Tibial nerve (tissue), 4 donors: ENCODE measurements around the gene NOVA1. TPM values are rescaled to one million over a fixed set of nuclear protein-coding genes. Genes with fewer than 3 reads are reported as not detected.

Source experiments
- DNase-seq, 2 donors: peaks; one replicate each; pipeline ENCODE4 v3.0.0-alpha.2; 2019; ENCODE audit warnings: low spot score in 2 of 2
- H3K27ac ChIP-seq, 4 donors: fragments of 200-600 bp; sonication (generic) in 3 of 4; one replicate each; pipeline ENCODE4 v1.5.1; 2017 to 2019; ENCODE audit warnings: mild to moderate bottlenecking in 1 of 4
- H3K27me3 ChIP-seq, 2 donors: fragments of 200-600 bp; sonication (generic) in 1 of 2; one replicate each; pipeline versions ENCODE4 v1.5.1 to v1.6.0; 2017 to 2019
- H3K36me3 ChIP-seq, 3 donors: fragments of 200-600 bp; sonication (generic); one replicate each; pipeline ENCODE4 v1.5.1; 2018 to 2019
- H3K4me1 ChIP-seq, 4 donors: fragments of 200-600 bp; sonication (generic) in 3 of 4; one replicate each; pipeline ENCODE4 v1.5.1; 2017 to 2019
- H3K4me3 ChIP-seq, 4 donors: fragments of 200-600 bp; sonication (generic) in 3 of 4; one replicate each; pipeline ENCODE4 v1.5.1; 2017 to 2019; ENCODE audit warnings: mild to moderate bottlenecking in 1 of 4, moderate library complexity in 1 of 4
- H3K9me3 ChIP-seq, 4 donors: fragments of 200-600 bp; sonication (generic) in 3 of 4; one replicate each; pipeline ENCODE4 v1.5.1; 2017 to 2019
- EP300 ChIP-seq, 2 donors: sonication (generic); formaldehyde crosslinking; IDR thresholded peaks; one replicate each; pipeline ENCODE4 v1.6.1; 2017; ENCODE audit warnings: antibody characterized with exemption in 2 of 2, mild to moderate bottlenecking in 1 of 2
- POLR2A ChIP-seq, 2 donors: fragments of 450-650 bp; IDR thresholded peaks; one replicate each; pipeline ENCODE4 v1.6.1; 2017; ENCODE audit warnings: antibody characterized with exemption in 2 of 2, mild to moderate bottlenecking in 2 of 2, moderate library complexity in 2 of 2
- WGBS, 2 donors: methylation state at CpG; one replicate each; pipeline ENCODE4 v1.1.5; 2018; 5-methylcytosine and 5-hydroxymethylcytosine counted together
- total RNA-seq, 4 donors: library from RNA; depleted of rRNA; stranded (reverse); fragments of >200 nt; gene quantifications; one replicate each; pipeline ENCODE4 v1.1.0, GENCODE V29; 2016
- TF ChIP-seq, protein P1 (sequence below), 5 experiments: fragments of 200-600 bp in 3 of 5; fragments of 450-650 bp in 2 of 5; sonication (generic) in 3 of 5; IDR thresholded peaks; one replicate each; pipeline ENCODE4 v1.5.1; 2016 to 2019; ENCODE audit warnings: antibody characterized with exemption in 5 of 5, mild to moderate bottlenecking in 3 of 5, moderate library complexity in 2 of 5

NOVA1 gene
- total RNA-seq, 4 donors from 2014 or later, result 25.1 to 59.7 (median 40.9) TPM

DNA sequence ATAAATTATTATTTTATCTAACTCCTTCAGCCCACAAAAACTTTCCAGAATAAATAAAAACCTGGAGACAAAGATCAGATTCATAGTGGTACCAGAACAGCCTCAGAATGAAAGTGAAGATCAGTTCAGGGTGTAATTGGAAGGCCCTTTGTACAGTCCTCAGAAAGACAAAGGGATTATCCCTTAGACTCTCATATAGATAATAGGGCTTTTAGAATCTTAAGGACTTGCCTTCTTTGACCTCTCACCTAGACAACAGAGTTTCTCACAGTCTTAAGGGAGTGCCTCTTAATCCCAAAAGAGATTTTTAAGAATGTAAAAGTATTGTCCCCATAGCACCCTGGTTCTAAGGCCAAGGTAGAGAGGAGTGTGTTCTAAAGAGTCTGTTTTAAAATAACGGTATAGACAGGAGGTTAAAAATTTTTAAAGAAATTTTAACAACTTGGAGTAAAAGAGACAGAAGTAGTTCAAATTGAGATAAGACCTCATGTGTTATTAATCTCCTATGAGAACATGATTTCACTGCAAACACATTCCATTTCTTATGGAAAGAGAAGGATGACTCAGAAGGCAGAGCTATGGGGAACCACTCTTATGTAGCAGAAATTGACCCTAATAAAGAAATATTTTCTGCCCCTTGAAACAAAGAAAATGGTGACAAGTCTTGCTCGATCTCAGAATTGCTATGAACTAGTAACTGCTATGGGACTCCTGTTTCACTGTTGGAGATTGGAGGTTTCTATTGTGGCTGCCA is 24.2 kb upstream of the NOVA1 start:
- peaks cover 0 to 2% (median 0%) of the 10 kb centered on the region in 4 donors for H3K9me3 ChIP-seq
- DNase-seq, result no peak
- H3K27me3 ChIP-seq, result no peaks in the 10 kb centered on the region
- 69 to 72% methylated on average over 2 of the region's 2 CpGs for WGBS, 2 donors
- H3K27ac ChIP-seq, result no peak overlapping the region
- no peak overlapping the region for H3K4me3 ChIP-seq
- TF ChIP-seq POLR2A (IDR thresholded peaks at IDR 0.05) (no peak), EP300 (IDR thresholded peaks at IDR 0.05) (no peak)
- TF ChIP-seq, protein P1, sequence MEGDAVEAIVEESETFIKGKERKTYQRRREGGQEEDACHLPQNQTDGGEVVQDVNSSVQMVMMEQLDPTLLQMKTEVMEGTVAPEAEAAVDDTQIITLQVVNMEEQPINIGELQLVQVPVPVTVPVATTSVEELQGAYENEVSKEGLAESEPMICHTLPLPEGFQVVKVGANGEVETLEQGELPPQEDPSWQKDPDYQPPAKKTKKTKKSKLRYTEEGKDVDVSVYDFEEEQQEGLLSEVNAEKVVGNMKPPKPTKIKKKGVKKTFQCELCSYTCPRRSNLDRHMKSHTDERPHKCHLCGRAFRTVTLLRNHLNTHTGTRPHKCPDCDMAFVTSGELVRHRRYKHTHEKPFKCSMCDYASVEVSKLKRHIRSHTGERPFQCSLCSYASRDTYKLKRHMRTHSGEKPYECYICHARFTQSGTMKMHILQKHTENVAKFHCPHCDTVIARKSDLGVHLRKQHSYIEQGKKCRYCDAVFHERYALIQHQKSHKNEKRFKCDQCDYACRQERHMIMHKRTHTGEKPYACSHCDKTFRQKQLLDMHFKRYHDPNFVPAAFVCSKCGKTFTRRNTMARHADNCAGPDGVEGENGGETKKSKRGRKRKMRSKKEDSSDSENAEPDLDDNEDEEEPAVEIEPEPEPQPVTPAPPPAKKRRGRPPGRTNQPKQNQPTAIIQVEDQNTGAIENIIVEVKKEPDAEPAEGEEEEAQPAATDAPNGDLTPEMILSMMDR (IDR thresholded peaks at IDR 0.05), result no peak
- H3K4me1 ChIP-seq, result no peaks in the 10 kb centered on the region
- no peaks in the 10 kb centered on the region for H3K36me3 ChIP-seq

DNA sequence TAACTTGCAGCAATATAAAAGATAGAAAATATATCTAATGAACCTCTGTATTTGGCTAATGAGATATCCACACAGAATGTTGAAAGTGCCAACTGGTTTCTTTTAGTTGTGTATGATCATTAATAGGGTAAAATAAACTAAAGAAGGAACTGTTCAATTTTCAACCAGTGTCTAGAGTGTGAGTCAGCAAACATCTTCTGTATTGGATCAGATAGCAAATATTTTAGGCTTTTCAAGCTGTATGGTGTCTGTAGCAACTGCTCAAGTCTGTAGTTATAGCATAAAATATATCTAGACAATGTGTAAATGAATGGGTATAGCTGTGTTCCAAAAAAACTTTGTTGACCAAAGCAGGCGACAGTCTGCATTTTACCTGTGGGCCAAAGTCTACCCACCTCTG is 23.5 kb upstream of the NOVA1 start:
- TF ChIP-seq, protein P1 (IDR thresholded peaks at IDR 0.05), result no peak
- TF ChIP-seq EP300 (IDR thresholded peaks at IDR 0.05) (no peak), POLR2A (IDR thresholded peaks at IDR 0.05) (no peak)
- H3K4me1 ChIP-seq, result no peaks in the 10 kb centered on the region
- no peaks in the 10 kb centered on the region for H3K27me3 ChIP-seq
- no peak overlapping the region for H3K27ac ChIP-seq
- no peaks in the 10 kb centered on the region for H3K36me3 ChIP-seq
- no peak for DNase-seq
- H3K4me3 ChIP-seq, result no peak overlapping the region
- WGBS, 2 donors, result 90 to 100% methylated on average over 1 of the region's 1 CpG
- H3K9me3 ChIP-seq, result no peaks in the 10 kb centered on the region

DNA sequence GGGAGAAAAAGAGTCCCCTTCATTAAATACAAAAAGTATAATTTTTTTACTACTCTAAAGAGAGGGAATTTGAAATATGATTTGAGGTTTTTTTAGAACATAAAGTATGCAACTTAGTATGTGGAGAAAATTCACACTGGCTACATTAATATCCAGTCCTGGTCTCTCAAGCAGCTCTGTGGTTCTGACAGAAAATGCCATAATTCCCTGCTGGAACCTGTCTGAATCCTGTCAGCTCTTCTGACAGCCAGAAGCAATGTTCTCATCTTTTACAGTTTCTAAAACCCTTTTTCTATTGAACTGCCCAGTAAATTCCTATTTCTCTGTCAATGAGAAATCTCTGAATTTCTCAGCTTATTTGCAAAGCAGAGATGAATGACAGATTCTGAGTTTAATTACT is 13.4 kb upstream of the NOVA1 start:
- Histone ChIP-seq H3K27me3 (no peaks in the 10 kb centered on the region), H3K4me1 (no peaks in the 10 kb centered on the region), H3K9me3 (peaks cover 0 to 9% (median 0%) of the 10 kb centered on the region in 4 donors), H3K4me3 (no peak overlapping the region), H3K36me3 (no peaks in the 10 kb centered on the region), H3K27ac (no peak overlapping the region)
- no peak for DNase-seq
- TF ChIP-seq, protein P1 (IDR thresholded peaks at IDR 0.05), result no peak

DNA sequence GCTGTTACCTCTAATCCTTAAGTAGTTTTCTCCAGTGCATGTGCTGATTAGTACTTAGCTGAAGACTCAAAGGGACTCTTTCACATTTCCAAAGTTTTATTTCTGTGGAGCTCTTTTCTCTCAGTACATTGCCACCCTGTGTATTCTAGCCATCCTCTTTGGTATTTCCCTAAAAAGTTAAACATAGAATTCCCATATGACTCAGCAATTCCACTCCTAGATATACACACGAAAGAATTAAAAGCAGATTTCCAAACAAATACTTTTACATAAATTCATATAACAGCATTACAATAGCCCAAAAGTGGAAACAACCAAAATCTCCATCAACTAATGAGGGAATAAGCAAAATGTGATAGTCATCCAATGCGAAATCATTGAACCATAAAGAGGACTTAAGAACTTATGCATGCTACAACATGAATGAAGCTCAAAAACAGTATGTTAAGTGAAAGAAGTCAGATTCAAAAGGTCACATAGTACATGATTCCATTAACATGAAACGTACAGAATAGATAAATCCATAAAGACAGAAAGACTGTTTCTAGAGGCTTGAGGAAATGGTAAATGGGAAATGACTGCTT is 9.0 kb upstream of the NOVA1 start:
- Histone ChIP-seq H3K4me1 (no peaks in the 10 kb centered on the region), H3K27me3 (no peaks in the 10 kb centered on the region), H3K9me3 (no peaks in the 10 kb centered on the region), H3K36me3 (no peaks in the 10 kb centered on the region), H3K27ac (no peak overlapping the region), H3K4me3 (no peak overlapping the region)
- TF ChIP-seq EP300 (IDR thresholded peaks at IDR 0.05) (no peak), POLR2A (IDR thresholded peaks at IDR 0.05) (no peak)
- TF ChIP-seq, protein P1 (IDR thresholded peaks at IDR 0.05), result no peak
- 54 to 62% methylated on average over 3 of the region's 3 CpGs for WGBS, 2 donors
- no peak for DNase-seq

DNA sequence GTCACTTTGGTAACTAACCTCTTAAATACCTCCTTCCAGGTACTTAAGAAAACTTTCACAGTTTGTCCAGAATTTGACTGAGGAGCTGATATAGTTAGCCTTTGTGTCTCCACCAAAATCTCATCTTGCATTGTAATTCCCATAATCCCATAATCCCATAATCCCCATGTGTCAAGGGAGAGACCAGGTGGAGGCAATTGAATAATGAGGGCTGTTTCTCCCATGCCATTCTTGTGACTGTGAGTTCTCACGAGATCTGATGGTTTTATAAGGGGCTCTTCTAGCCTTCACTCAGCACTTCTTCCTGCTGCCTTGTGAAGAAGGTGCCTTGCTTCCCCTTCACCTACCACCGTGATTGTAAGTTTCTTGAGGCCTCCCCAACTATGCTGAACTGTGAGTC is 7.8 kb upstream of the NOVA1 start:
- no peak for TF ChIP-seq POLR2A (IDR thresholded peaks at IDR 0.05)
- TF ChIP-seq EP300 (IDR thresholded peaks at IDR 0.05), result no peak
- TF ChIP-seq, protein P1 (IDR thresholded peaks at IDR 0.05), result no peak
- Histone ChIP-seq H3K4me1 (no peaks in the 10 kb centered on the region), H3K27me3 (no peaks in the 10 kb centered on the region), H3K36me3 (no peaks in the 10 kb centered on the region), H3K27ac (no peak overlapping the region), H3K4me3 (no peak overlapping the region), H3K9me3 (no peaks in the 10 kb centered on the region)
- DNase-seq, result no peak
- 58 to 60% methylated on average over 2 of the region's 2 CpGs for WGBS, 2 donors
